Stimulated activated naive B cell treated with anti-CD40 and anti-IgM and Interleukin-4, amounts not matched to agents 10 μg/mL and 1 μg/mL and 100 μg/mL, for 72 hours (primary cell): ENCODE data around the gene ODR4.
"Not testable (repeated sequence)": the region's sequence is repeated elsewhere in the genome, so short reads cannot be mapped to it uniquely, and the experiment has no call there.

ENCODE experiments used
- ATAC-seq, 2 donors: fragments of 150-1000 bp; cut with Tn5 transposase; replicated peaks; 2 replicates each; pipeline ENCODE4 v1.10.0; 2021; ENCODE audit warnings: moderate library complexity in 1 of 2
- DNase-seq: peaks from one replicate; pipeline ENCODE4 v3.0.0; 2021
- H3K27ac Mint-ChIP-seq: one replicate; pipeline ENCODE4 v1.8.0; 2022; ENCODE audit warnings: mild to moderate bottlenecking, mixed read lengths
- H3K27me3 Mint-ChIP-seq, 2 donors: one replicate each; pipeline ENCODE4 v1.8.0; 2022; ENCODE audit warnings: mixed read lengths in 2 of 2
- H3K36me3 Mint-ChIP-seq, 2 donors: one replicate each; pipeline ENCODE4 v1.8.0; 2022; ENCODE audit warnings: mixed read lengths in 2 of 2, mild to moderate bottlenecking in 1 of 2
- H3K4me1 Mint-ChIP-seq, 2 donors: one replicate each; pipeline ENCODE4 v1.8.0; 2022; ENCODE audit warnings: mixed read lengths in 2 of 2, mild to moderate bottlenecking in 1 of 2
- H3K4me3 Mint-ChIP-seq, 2 donors: one replicate each; pipeline ENCODE4 v1.8.0; 2022; ENCODE audit warnings: mild to moderate bottlenecking in 2 of 2, mixed read lengths in 2 of 2, moderate library complexity in 1 of 2
- H3K9me3 Mint-ChIP-seq, 2 donors: one replicate each; pipeline ENCODE4 v1.8.0; 2022; ENCODE audit warnings: mixed read lengths in 2 of 2, mild to moderate bottlenecking in 1 of 2

The ODR4 gene

DNA sequence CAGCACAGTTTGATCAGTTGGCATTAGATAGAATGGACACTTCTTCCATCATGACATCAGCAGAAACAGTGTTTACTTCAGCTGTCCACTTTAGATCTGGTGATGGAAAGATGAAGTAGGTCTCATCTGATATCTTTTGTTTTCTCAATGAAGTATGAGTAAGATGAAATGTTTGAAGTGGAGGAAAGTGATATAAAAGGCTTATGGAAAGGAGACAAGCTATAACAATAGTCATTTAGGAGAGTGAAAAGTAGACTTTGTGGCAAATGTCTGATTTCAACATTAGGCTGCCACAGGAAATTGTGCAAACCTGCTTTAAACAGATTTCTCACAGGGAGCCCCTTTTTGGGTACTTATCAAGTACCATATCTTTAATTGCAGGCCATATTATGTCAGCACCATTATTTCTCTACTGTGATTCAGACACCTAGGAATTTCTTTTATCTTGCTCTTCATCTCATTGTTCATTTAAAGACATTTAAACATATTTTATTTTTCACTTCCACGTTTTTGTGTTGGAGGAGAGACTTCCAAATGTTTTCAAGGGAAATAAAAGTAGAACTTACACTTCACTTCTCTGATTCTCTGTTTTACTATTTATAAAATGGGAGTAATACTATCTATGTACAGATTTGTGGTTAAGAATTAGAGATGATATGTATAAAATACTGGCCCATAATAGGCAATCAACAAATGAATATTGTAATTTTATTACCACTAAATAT is 67.2 kb downstream of the ODR4 start:
- DNase-seq (no peak), ATAC-seq (no peak)
- Mint-ChIP-seq H3K27ac (no peak overlapping the region), H3K4me3 (no peak overlapping the region), H3K36me3 (peaks cover 2 to 4% of the 10 kb centered on the region in 2 donors), H3K9me3 (no peaks in the 10 kb centered on the region), H3K4me1 (no peaks in the 10 kb centered on the region), H3K27me3 (no peaks in the 10 kb centered on the region)

DNA sequence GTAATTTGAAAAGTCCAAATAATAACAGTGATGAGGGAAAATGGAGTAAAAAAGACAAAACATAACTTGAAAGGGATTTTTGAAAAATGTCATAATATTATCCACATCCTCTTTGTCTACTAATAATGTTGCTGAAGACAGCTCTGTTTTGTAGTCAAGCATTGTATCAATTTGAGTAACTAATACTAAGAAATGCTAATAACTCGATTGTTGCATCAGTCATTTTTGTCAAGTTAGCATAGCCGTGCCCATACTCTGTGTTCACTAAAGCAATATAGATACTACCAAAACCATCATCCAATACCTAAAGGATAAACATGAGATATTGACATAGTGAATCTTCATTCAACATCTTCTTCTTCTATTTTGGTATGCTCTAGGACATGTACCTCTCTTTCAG is 68.0 kb downstream of the ODR4 start:
- H3K27me3 Mint-ChIP-seq, result no peaks in the 10 kb centered on the region
- ATAC-seq, result peak in 1 of 2 donors; percentile 27

DNA sequence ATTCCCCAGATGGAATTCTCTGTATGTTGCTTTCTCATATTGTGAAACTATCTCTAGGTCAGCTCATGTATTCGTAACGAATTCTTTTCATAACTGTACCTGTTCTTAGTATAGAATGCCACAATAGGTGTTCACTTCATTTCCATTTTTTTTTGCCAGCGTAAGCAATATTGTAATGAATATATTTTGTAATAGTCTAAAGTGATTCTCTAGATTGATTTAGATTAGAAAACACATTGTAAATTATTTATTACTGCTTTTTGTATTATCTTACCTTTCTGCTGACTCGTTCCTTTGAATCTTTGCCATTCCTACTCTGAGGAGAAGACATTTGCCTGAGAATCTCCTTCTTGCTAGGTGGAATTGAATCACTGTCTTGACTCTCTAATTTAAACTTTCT is 70.5 kb downstream of the ODR4 start:
- H3K27ac Mint-ChIP-seq, result no peak overlapping the region
- H3K36me3 Mint-ChIP-seq, result peaks cover 0 to 2% of the 10 kb centered on the region in 2 donors
- DNase-seq (no peak), ATAC-seq (no peak)
- H3K4me1 Mint-ChIP-seq, result no peaks in the 10 kb centered on the region
- H3K4me3 Mint-ChIP-seq, result no peak overlapping the region
- H3K27me3 Mint-ChIP-seq, result no peaks in the 10 kb centered on the region
- no peaks in the 10 kb centered on the region for H3K9me3 Mint-ChIP-seq

More for the DNA sequence above, 68.0 kb downstream of the ODR4 start:
- peaks cover under 1 to 2% of the 10 kb centered on the region in 2 donors for H3K36me3 Mint-ChIP-seq
- no peaks in the 10 kb centered on the region for H3K4me1 Mint-ChIP-seq
- DNase-seq, result no peak
- H3K9me3 Mint-ChIP-seq, result no peaks in the 10 kb centered on the region
- H3K27ac Mint-ChIP-seq, result no peak overlapping the region
- H3K4me3 Mint-ChIP-seq, result no peak overlapping the region

DNA sequence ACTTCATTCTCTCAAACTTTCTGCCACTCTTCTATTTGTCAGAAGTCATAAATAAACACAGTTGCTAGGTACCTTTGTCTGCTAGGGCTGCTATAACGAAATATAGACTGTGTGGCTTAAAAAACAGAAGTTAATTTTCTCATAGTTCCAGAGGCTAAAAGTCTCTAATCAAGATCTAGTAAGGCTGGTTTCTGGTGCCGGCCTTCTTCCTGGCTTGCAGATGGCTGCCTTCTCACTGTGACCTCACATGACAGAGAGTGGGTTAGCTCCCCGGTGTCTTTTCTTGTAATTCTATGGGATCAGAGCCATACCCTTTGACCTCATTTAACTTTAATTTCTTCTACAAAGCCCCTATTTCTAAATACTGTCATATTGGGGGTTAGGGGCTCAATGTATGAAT is 79.3 kb downstream of the ODR4 start:
- Mint-ChIP-seq H3K36me3 (no peaks in the 10 kb centered on the region), H3K27ac (no peak overlapping the region), H3K27me3 (no peaks in the 10 kb centered on the region), H3K9me3 (no peaks in the 10 kb centered on the region), H3K4me3 (no peak overlapping the region), H3K4me1 (peaks cover 3 to 6% of the 10 kb centered on the region in 2 donors)
- ATAC-seq (no peak), DNase-seq (no peak)

DNA sequence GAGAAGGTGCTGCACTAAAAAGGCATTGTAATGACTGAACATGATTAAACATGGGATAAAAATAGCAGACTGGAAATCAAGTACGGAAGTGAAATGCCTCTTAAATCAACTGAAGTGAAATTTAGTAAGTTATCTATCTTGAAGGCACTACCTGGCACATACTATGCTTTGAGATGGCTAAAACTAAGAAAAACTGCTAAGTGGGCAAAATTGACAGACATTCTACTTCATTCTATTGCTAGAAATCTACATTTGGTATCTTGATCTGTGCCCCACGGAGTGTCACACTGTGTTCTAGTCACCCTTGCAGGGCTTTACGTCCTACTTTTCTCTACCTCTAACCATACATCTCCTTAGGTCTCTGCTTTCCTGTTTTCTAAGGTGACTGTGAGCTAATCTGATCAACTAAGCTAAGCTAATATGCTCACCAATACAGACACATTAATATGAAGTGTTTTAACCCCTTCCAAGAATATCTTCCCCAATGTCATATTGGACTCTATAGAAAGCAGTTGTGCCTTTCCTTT is 81.2 kb downstream of the ODR4 start:
- no peaks in the 10 kb centered on the region for H3K9me3 Mint-ChIP-seq
- H3K4me1 Mint-ChIP-seq, result peaks cover 3 to 6% of the 10 kb centered on the region in 2 donors
- no peak overlapping the region for H3K4me3 Mint-ChIP-seq
- H3K27ac Mint-ChIP-seq, result no peak overlapping the region
- H3K27me3 Mint-ChIP-seq, result no peaks in the 10 kb centered on the region
- no peak for ATAC-seq
- H3K36me3 Mint-ChIP-seq, result no peaks in the 10 kb centered on the region
- DNase-seq, result no peak

DNA sequence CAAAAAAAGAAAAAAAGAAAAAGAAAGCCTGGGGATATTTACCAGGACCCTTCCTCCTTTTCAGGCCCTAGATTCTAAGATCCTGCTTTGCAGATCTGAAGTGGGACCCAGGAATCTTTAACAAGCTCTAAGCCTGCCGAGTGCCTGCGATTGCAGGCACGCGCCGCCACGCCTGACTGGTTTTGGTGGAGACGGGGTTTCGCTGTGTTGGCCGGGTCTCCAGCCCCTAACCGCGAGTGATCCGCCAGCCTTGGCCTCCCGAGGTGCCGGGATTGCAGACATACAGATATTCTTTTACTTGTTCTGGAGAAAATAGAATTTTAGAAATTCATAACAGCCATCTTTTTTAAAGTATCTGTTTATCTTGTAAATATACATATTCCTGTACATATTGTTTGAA is 83.5 kb downstream of the ODR4 start:
- not testable (repeated sequence) for H3K9me3 Mint-ChIP-seq, H3K36me3 Mint-ChIP-seq, H3K27ac Mint-ChIP-seq, H3K4me3 Mint-ChIP-seq, H3K4me1 Mint-ChIP-seq, H3K27me3 Mint-ChIP-seq, DNase-seq, ATAC-seq

DNA sequence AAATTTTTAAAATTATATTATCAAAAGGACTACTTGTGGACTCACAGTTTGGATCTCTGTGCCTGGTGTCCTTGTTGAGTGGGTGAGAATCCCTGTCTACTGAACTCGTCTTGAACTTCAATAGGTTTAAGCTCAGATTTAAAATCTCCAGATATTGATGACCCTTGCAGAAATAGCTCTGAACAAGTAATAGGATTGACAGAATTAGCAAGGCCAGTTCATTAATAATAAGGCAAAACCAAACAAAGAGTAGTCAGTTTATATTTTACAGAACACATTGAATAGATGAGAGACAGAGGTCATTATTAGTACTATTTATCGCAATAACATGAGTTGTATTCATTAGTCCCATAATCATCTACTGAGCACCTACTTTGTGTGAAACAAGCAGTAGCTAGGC is 85.4 kb downstream of the ODR4 start, which contains the start of gene PDC:
Gene PDC, minus strand, starts transcription at position 101 of the 400 bp plus-strand sequence. CDS start 11,655 bp downstream, outside the sequence.
- H3K4me3 Mint-ChIP-seq, result no peak within 1 kb of the TSS
- no peaks in the 10 kb centered on the region for H3K27me3 Mint-ChIP-seq
- no peak for DNase-seq
- H3K27ac Mint-ChIP-seq, result no peak within 1 kb of the TSS
- H3K4me1 Mint-ChIP-seq, result peaks cover 3 to 8% of the 10 kb centered on the region in 2 donors
- ATAC-seq, result no peak
- H3K9me3 Mint-ChIP-seq, result no peaks in the 10 kb centered on the region
- H3K36me3 Mint-ChIP-seq, result no peaks in the 10 kb centered on the region

DNA sequence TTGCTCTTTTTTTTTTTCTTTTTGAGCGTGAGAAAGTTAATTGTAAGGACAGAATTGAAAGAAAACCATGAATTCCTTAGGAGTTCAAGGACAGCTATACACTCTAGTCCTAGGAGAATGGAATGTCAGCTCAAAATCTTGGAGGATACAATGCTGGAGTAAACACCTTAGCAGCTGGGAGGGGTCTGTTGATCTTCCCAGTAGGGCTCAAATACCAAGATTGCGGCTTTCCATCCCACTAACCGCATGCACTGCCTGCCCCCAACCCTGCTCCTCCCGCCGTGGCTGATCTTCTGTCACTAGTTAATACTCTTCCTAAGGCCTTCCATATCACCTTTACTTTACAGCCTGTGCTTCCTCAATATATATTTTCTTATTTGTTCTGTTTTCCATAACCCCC is 87.9 kb downstream of the ODR4 start:
- peaks cover 0 to 4% of the 10 kb centered on the region in 2 donors for H3K27me3 Mint-ChIP-seq
- ATAC-seq, result no peak
- no peak overlapping the region for H3K27ac Mint-ChIP-seq
- H3K4me3 Mint-ChIP-seq, result no peak overlapping the region
- no peaks in the 10 kb centered on the region for H3K36me3 Mint-ChIP-seq
- DNase-seq, result no peak
- no peaks in the 10 kb centered on the region for H3K9me3 Mint-ChIP-seq
- H3K4me1 Mint-ChIP-seq, result peaks cover 0 to 5% of the 10 kb centered on the region in 2 donors

DNA sequence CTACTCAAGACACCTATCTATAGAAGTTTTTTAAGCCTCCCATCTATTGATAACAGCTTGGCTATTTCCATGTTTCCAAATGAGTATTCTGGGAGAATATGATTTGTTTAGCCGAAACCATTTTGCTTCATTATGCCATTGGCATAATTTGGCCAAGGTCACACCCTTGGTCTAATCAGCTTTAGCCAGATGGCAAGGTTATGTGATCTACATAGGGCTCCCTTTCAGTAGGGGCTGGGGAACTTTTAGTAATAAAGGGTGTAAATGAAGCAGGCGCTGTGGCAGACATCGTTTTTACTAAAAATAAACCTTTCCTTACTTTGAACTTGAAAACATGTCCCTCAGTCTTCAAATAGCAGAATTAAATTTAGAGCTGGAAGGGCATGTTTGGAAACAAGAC is 88.3 kb downstream of the ODR4 start:
- H3K4me1 Mint-ChIP-seq, result peaks cover 0 to 5% of the 10 kb centered on the region in 2 donors
- H3K27me3 Mint-ChIP-seq, result peaks cover 0 to 4% of the 10 kb centered on the region in 2 donors
- H3K4me3 Mint-ChIP-seq, result no peak overlapping the region
- H3K36me3 Mint-ChIP-seq, result no peaks in the 10 kb centered on the region
- no peaks in the 10 kb centered on the region for H3K9me3 Mint-ChIP-seq
- ATAC-seq (no peak), DNase-seq (no peak)
- no peak overlapping the region for H3K27ac Mint-ChIP-seq

DNA sequence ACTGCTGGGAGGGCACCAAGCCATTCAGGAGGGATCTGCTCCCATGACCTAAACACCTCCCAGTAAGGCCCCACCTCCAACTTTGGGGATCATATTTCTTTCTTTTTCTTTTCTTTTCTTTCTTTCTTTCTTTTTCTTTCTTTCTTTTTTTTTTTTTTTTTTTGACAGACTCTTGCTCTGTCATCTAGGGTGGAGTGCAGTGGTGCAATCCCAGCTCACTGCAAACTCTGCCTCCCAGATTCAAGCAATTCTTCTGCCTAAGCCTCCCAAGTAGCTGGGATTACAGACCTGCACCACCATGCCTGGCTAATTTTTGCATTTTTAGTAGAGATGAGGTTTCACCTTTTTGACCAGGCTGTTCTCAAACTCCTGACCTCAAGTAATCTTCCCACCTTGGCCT is 89.9 kb downstream of the ODR4 start:
- H3K27ac Mint-ChIP-seq, result not testable (repeated sequence)

DNA sequence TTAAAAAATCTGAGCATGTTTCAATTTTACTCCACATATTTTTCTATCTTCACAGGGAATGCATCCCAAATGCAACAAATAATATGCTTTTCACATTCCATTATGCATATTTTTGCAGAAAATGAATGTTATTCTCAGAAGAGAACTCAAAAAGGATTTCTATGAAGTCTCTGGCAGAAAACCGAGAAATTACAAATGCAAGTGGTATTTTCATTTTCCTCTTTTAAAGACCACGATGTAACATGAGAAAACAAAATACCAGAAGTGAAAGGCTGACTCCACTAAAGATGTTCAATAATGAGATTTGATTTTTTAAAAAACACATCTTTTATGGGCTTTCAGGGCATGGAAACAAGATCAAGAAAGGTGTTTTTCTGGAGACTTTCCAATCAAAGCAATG is 90.3 kb downstream of the ODR4 start:
- no peak overlapping the region for H3K4me3 Mint-ChIP-seq
- no peak overlapping the region for H3K27ac Mint-ChIP-seq
- DNase-seq, result no peak
- H3K36me3 Mint-ChIP-seq, result no peaks in the 10 kb centered on the region
- H3K27me3 Mint-ChIP-seq, result peaks cover 0 to 4% of the 10 kb centered on the region in 2 donors
- no peaks in the 10 kb centered on the region for H3K9me3 Mint-ChIP-seq
- peaks cover 0 to 5% of the 10 kb centered on the region in 2 donors for H3K4me1 Mint-ChIP-seq
- ATAC-seq, result no peak

More for the DNA sequence above, 89.9 kb downstream of the ODR4 start:
- ATAC-seq, H3K4me3 Mint-ChIP-seq, H3K27me3 Mint-ChIP-seq, H3K9me3 Mint-ChIP-seq, H3K4me1 Mint-ChIP-seq, DNase-seq, H3K36me3 Mint-ChIP-seq: not testable (repeated sequence)
